Motor neuron (in vitro differentiated cells): ENCODE results near the gene TSPEAR. TPM values are rescaled to one million over a fixed set of nuclear protein-coding genes. Genes with fewer than 3 reads are reported as not detected.
A peak's percentile ranks its signal among the peaks of the same experiment; 100 is the strongest.

Experiments used
- ATAC-seq, 8 experiments: fragments of 200-7000 bp; cut with Tn5 transposase; replicated peaks in 6 of 8; 2 replicates each; pipeline ENCODE4 v1.8.0; 2021; ENCODE audit warnings: mild to moderate bottlenecking in 8 of 8, moderate library complexity in 8 of 8
- H3K27ac ChIP-seq, 2 donors: fragments of 250-450 bp; sonication (Bioruptor Pico); 2 replicates each; pipeline ENCODE4 v1.9.0; 2021; ENCODE audit warnings: antibody characterized with exemption in 2 of 2, mild to moderate bottlenecking in 2 of 2, moderate library complexity in 1 of 2
- H3K4me1 ChIP-seq, 2 donors: fragments of 250-450 bp; sonication (Bioruptor Pico); replicated peaks in 1 of 2; 2 replicates each; pipeline ENCODE4 v1.6.1; 2021; ENCODE audit warnings: antibody characterized with exemption in 2 of 2, mild to moderate bottlenecking in 2 of 2, moderate library complexity in 1 of 2
- H3K4me3 ChIP-seq, 5 donors: fragments of 250-450 bp; sonication (Bioruptor Pico); 2 replicates each; pipeline ENCODE4 v1.9.0; 2021; ENCODE audit warnings: antibody characterized with exemption in 5 of 5, mild to moderate bottlenecking in 5 of 5, moderate library complexity in 4 of 5
- WGBS, 10 experiments: fragments of 450-650 bp; shearing (Covaris generic); methylation state at CpG; one replicate each; pipeline ENCODE4 v1.0.0; 2022; 5-methylcytosine and 5-hydroxymethylcytosine counted together
- in situ Hi-C, 9 experiments: fragments of 400-800 bp; cut with MboI; loops; one replicate each; pipeline ENCODE4 v1.15.0; 2021; ENCODE audit warnings: low sequenced_read_pairs in 9 of 9, low pct_unique_long_range_greater_than_20kb in 2 of 9; ENCODE audit not compliant: unreplicated experiment in 9 of 9
- total RNA-seq, 8 experiments: library from RNA; unstranded; fragments of 300-600 nt; gene quantifications; 2 replicates each; pipeline versions ENCODE4 v1.2.3 to v1.2.4, GENCODE V29; 2022

The TSPEAR gene
- total RNA-seq, 8 experiments from 2014 or later, result 0.21 to 0.66 (median 0.31) TPM; not detected in 1

- Histone ChIP-seq H3K27ac (no peak overlapping the region), H3K4me3 (no peak overlapping the region), H3K4me1 (peaks cover 0 to 2% of the 10 kb centered on the region in 2 donors)
- WGBS, 10 experiments, result 40 to 83% (median 76%) methylated on average over 1 to 5 of the region's 15 CpGs; no CpG with 5 or more reads in 7 of the 10 experiments
- no peak for ATAC-seq
- in situ Hi-C loops, result loop anchor here in 4 of 9 experiments (25.0 kb wide), 1 partner anchor 274 kb away; no protein-coding TSS in a partner anchor
Observed at GRCh38 chr21:44513389-44514217, 197.8 kb downstream of the TSPEAR start.

GRCh38 chr21:44512496-44513388, 198.6 kb downstream of the TSPEAR start:
- Histone ChIP-seq H3K27ac (no peak overlapping the region), H3K4me1 (no peaks in the 10 kb centered on the region), H3K4me3 (no peak overlapping the region)
- WGBS, 10 experiments, result 20 to 100% (median 74%) methylated on average over 1 to 12 of the region's 21 CpGs
- in situ Hi-C loops, result loop anchor here in 4 of 9 experiments (25.0 kb wide), 1 partner anchor 275 kb away; no protein-coding TSS in a partner anchor
- ATAC-seq, result no peak

GRCh38 chr21:44511938-44512275, 199.5 kb downstream of the TSPEAR start:
- WGBS, 10 experiments, result 100% methylated on average over 1 of the region's 8 CpGs; no CpG with 5 or more reads in 9 of the 10 experiments
- Histone ChIP-seq H3K4me1 (no peaks in the 10 kb centered on the region), H3K27ac (no peak overlapping the region), H3K4me3 (no peak overlapping the region)
- ATAC-seq, result no peak
- in situ Hi-C loops, result loop anchor here in 4 of 9 experiments (25.0 kb wide), 1 partner anchor 275 kb away; no protein-coding TSS in a partner anchor

GRCh38 chr21:44511219-44511937, 200.0 kb downstream of the TSPEAR start:
- Histone ChIP-seq H3K4me1 (peaks cover 0 to under 1% of the 10 kb centered on the region in 2 donors), H3K27ac (no peak overlapping the region), H3K4me3 (no peak overlapping the region)
- in situ Hi-C loops, result loop anchor here in 4 of 9 experiments (25.0 kb wide), 1 partner anchor 276 kb away; no protein-coding TSS in a partner anchor
- no peak for ATAC-seq
- WGBS, 10 experiments, result 69 to 100% (median 100%) methylated on average over 1 to 4 of the region's 11 CpGs; no CpG with 5 or more reads in 6 of the 10 experiments

GRCh38 chr21:44510508-44511218, 200.7 kb downstream of the TSPEAR start:
- 3 to 100% (median 8%) methylated on average over 1 to 7 of the region's 36 CpGs; no CpG with 5 or more reads in 7 of the 10 experiments for WGBS, 10 experiments
- Histone ChIP-seq H3K4me1 (peaks cover 6 to 7% of the 10 kb centered on the region in 2 donors), H3K27ac (no peak overlapping the region), H3K4me3 (no peak overlapping the region)
- in situ Hi-C loops, result loop anchor here in 4 of 9 experiments (25.0 kb wide), 1 partner anchor 277 kb away; no protein-coding TSS in a partner anchor
- ATAC-seq, result peak; percentile 68 to 91 (median 79)

- ATAC-seq, result peak in 4 of 8 experiments; percentile 4 to 10 (median 7)
- in situ Hi-C loops, result loop anchor here in 4 of 9 experiments (25.0 kb wide), 1 partner anchor 277 kb away; no protein-coding TSS in a partner anchor
- no peak overlapping the region for H3K4me3 ChIP-seq
- peaks cover 6 to 8% of the 10 kb centered on the region in 2 donors for H3K4me1 ChIP-seq
- 24% methylated on average over 5 of the region's 18 CpGs; no CpG with 5 or more reads in 9 of the 10 experiments for WGBS, 10 experiments
- no peak overlapping the region for H3K27ac ChIP-seq
Observed at GRCh38 chr21:44510109-44510507, 201.3 kb downstream of the TSPEAR start.

GRCh38 chr21:44509539-44509938, 201.8 kb downstream of the TSPEAR start:
- Histone ChIP-seq H3K27ac (no peak overlapping the region), H3K4me3 (no peak overlapping the region), H3K4me1 (peaks cover 6 to 8% of the 10 kb centered on the region in 2 donors)
- WGBS, 10 experiments, result 40 to 100% (median 93%) methylated on average over 1 to 3 of the region's 12 CpGs; no CpG with 5 or more reads in 6 of the 10 experiments
- in situ Hi-C loops, result loop anchor here in 4 of 9 experiments (25.0 kb wide), 1 partner anchor 278 kb away; no protein-coding TSS in a partner anchor
- peak in 1 of 8 experiments; percentile 22 for ATAC-seq

- H3K4me1 ChIP-seq, result peaks cover 6 to 8% of the 10 kb centered on the region in 2 donors
- no peak overlapping the region for H3K27ac ChIP-seq
- in situ Hi-C loops, result loop anchor here in 4 of 9 experiments (25.0 kb wide), 1 partner anchor 278 kb away; no protein-coding TSS in a partner anchor
- no peak for ATAC-seq
- no peak overlapping the region for H3K4me3 ChIP-seq
- WGBS, 10 experiments, result 55 to 96% (median 74%) methylated on average over 3 to 10 of the region's 30 CpGs; no CpG with 5 or more reads in 5 of the 10 experiments
Observed at GRCh38 chr21:44508711-44509445, 202.5 kb downstream of the TSPEAR start.

GRCh38 chr21:44508426-44508710, 203.0 kb downstream of the TSPEAR start:
- in situ Hi-C loops, result loop anchor here in 4 of 9 experiments (25.0 kb wide), 1 partner anchor 279 kb away; no protein-coding TSS in a partner anchor
- H3K27ac ChIP-seq, result no peak overlapping the region
- no peak for ATAC-seq
- 55 to 90% (median 72%) methylated on average over 2 to 7 of the region's 9 CpGs; no CpG with 5 or more reads in 7 of the 10 experiments for WGBS, 10 experiments
- H3K4me1 ChIP-seq, result peaks cover 6 to 8% of the 10 kb centered on the region in 2 donors
- H3K4me3 ChIP-seq, result no peak overlapping the region

GRCh38 chr21:44507673-44508425, 203.5 kb downstream of the TSPEAR start:
- 60 to 94% (median 80%) methylated on average over 1 to 16 of the region's 26 CpGs; no CpG with 5 or more reads in 3 of the 10 experiments for WGBS, 10 experiments
- peaks cover 6 to 8% of the 10 kb centered on the region in 2 donors for H3K4me1 ChIP-seq

More at GRCh38 chr21:44507673-44508425, 203.5 kb downstream of the TSPEAR start:
- ATAC-seq, result no peak
- in situ Hi-C loops, result loop anchor here in 4 of 9 experiments (25.0 kb wide), 1 partner anchor 279 kb away; no protein-coding TSS in a partner anchor
- no peak overlapping the region for H3K4me3 ChIP-seq
- H3K27ac ChIP-seq, result no peak overlapping the region
